ENCODE data around the gene NADSYN1. TPM values are rescaled to one million over a fixed set of nuclear protein-coding genes. Genes with fewer than 3 reads are reported as not detected.

NADSYN1 gene
- total RNA-seq, 3 donors from 2014 or later (not counting 1 experiment from before 2014, with no cell fraction given), result 134 to 156 (median 150) TPM

DNA sequence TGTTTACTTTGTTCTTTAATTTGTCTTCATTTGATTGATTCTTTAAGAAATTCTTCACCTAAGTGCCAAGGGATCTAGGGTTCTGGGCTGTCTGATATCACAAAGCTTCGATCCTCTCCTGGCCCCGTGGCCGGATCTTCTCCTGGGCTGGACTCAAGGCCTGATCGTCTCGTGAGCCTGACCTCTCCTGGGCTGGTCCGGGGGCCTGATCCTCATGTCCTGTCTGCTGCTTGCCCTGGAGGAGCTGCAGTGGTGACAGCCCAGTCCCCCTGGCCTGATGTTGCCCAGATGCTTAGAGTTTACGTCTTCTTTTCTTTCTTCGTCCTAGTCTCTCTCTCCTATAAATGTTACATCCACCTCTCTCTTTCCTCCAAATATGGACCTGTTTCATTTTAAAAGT, 3.3 kb downstream of the NADSYN1 start:
- H3K36me3 ChIP-seq (ENCODE audit: control insufficient read depth, insufficient read depth, low read length), result peaks cover 54% of the 10 kb centered on the region
- peak overlapping the region; percentile 55 for H3K4me3 Mint-ChIP-seq
- no peaks in the 10 kb centered on the region for H3K27me3 ChIP-seq (ENCODE audit: control insufficient read depth, insufficient read depth, low read length)
- H3K9me3 ChIP-seq (ENCODE audit: control insufficient read depth, insufficient read depth, low read length), result no peaks in the 10 kb centered on the region
- ATAC-seq (no peak), DNase-seq (no peak)
- H3K36me3 Mint-ChIP-seq, result peaks cover 27% of the 10 kb centered on the region
- H3K4me1 ChIP-seq (ENCODE audit: control insufficient read depth, insufficient read depth, low read length), result peaks cover 27% of the 10 kb centered on the region
- TF ChIP-seq, protein P1, sequence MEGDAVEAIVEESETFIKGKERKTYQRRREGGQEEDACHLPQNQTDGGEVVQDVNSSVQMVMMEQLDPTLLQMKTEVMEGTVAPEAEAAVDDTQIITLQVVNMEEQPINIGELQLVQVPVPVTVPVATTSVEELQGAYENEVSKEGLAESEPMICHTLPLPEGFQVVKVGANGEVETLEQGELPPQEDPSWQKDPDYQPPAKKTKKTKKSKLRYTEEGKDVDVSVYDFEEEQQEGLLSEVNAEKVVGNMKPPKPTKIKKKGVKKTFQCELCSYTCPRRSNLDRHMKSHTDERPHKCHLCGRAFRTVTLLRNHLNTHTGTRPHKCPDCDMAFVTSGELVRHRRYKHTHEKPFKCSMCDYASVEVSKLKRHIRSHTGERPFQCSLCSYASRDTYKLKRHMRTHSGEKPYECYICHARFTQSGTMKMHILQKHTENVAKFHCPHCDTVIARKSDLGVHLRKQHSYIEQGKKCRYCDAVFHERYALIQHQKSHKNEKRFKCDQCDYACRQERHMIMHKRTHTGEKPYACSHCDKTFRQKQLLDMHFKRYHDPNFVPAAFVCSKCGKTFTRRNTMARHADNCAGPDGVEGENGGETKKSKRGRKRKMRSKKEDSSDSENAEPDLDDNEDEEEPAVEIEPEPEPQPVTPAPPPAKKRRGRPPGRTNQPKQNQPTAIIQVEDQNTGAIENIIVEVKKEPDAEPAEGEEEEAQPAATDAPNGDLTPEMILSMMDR (IDR thresholded peaks at IDR 0.05), result no peak
- no peak overlapping the region for H3K4me3 ChIP-seq (ENCODE audit: low read length)
- WGBS (ENCODE audit: insufficient coverage), result 95% methylated on average over 8 of the region's 8 CpGs
- H3K27ac Mint-ChIP-seq, result no peak overlapping the region
- H3K27me3 Mint-ChIP-seq (ENCODE audit: low read depth in 2 of 2), result no peaks in the 10 kb centered on the region
- H3K27ac ChIP-seq (ENCODE audit: low read length), result no peak overlapping the region
- intact Hi-C loops (cut with micrococcal nuclease), result no loop called here
- H3K9me3 Mint-ChIP-seq, result no peaks in the 10 kb centered on the region
- peaks cover 57 to 58% of the 10 kb centered on the region in 2 donors for H3K4me1 Mint-ChIP-seq

- 94% methylated on average over 10 of the region's 10 CpGs for WGBS (ENCODE audit: insufficient coverage)
- DNase-seq, result no peak
- Mint-ChIP-seq H3K4me1 (peaks cover 52 to 55% of the 10 kb centered on the region in 2 donors), H3K27ac (no peak overlapping the region), H3K9me3 (no peaks in the 10 kb centered on the region), H3K4me3 (peak overlapping the region; percentile 55), H3K27me3 (ENCODE audit: low read depth in 2 of 2) (no peaks in the 10 kb centered on the region), H3K36me3 (peaks cover 27% of the 10 kb centered on the region)
- intact Hi-C loops (cut with micrococcal nuclease), result no loop called here
- Histone ChIP-seq H3K27ac (ENCODE audit: low read length) (no peak overlapping the region), H3K4me3 (ENCODE audit: low read length) (no peak overlapping the region), H3K9me3 (ENCODE audit: control insufficient read depth, insufficient read depth, low read length) (no peaks in the 10 kb centered on the region), H3K4me1 (ENCODE audit: control insufficient read depth, insufficient read depth, low read length) (peaks cover 24% of the 10 kb centered on the region), H3K36me3 (ENCODE audit: control insufficient read depth, insufficient read depth, low read length) (peaks cover 57% of the 10 kb centered on the region), H3K27me3 (ENCODE audit: control insufficient read depth, insufficient read depth, low read length) (no peaks in the 10 kb centered on the region)
- TF ChIP-seq, protein P1 (IDR thresholded peaks at IDR 0.05), result no peak
- ATAC-seq, result no peak
Measured at GRCh38 chr11:71456831-71457230, 3.8 kb downstream of the NADSYN1 start.

GRCh38 chr11:71458146-71459070, 5.4 kb downstream of the NADSYN1 start:
- 96% methylated on average over 26 of the region's 26 CpGs for WGBS (ENCODE audit: insufficient coverage)
- H3K27me3 Mint-ChIP-seq (ENCODE audit: low read depth in 2 of 2), result no peaks in the 10 kb centered on the region
- TF ChIP-seq, protein P1 (IDR thresholded peaks at IDR 0.05), result no peak
- ATAC-seq (no peak), DNase-seq (no peak)
- H3K4me3 ChIP-seq (ENCODE audit: low read length), result no peak overlapping the region
- H3K9me3 Mint-ChIP-seq, result no peaks in the 10 kb centered on the region
- H3K4me3 Mint-ChIP-seq, result no peak overlapping the region
- peaks cover 44 to 47% of the 10 kb centered on the region in 2 donors for H3K4me1 Mint-ChIP-seq
- no peak overlapping the region for H3K27ac ChIP-seq (ENCODE audit: low read length)
- no peaks in the 10 kb centered on the region for H3K27me3 ChIP-seq (ENCODE audit: control insufficient read depth, insufficient read depth, low read length)
- peaks cover 62% of the 10 kb centered on the region for H3K36me3 ChIP-seq (ENCODE audit: control insufficient read depth, insufficient read depth, low read length)
- H3K9me3 ChIP-seq (ENCODE audit: control insufficient read depth, insufficient read depth, low read length), result no peaks in the 10 kb centered on the region
- H3K4me1 ChIP-seq (ENCODE audit: control insufficient read depth, insufficient read depth, low read length), result peaks cover 14% of the 10 kb centered on the region
- H3K27ac Mint-ChIP-seq, result no peak overlapping the region
- H3K36me3 Mint-ChIP-seq, result peaks cover 27% of the 10 kb centered on the region
- intact Hi-C loops (cut with micrococcal nuclease), result no loop called here

Measured in natural killer cell (primary cell).